ENCODE measurements around the gene KCNN3. TPM values are rescaled to one million over a fixed set of nuclear protein-coding genes. Genes with fewer than 3 reads are reported as not detected.

KCNN3 gene
- total and polyA plus RNA-seq, 2 of the 8 experiments (the other 6 are each of a cell fraction or from before 2014, with no cell fraction given) = 2.8 to 3.7 TPM

GRCh38 chr1:154739654-154740053 lies 130.4 kb downstream of the KCNN3 start:
- Histone ChIP-seq H3K79me1 (ENCODE audit: low read depth, low read length) (no peaks in the 10 kb centered on the region), H3K4me1 (replicated peaks in 1 of 4; ENCODE audit: control insufficient read depth in 3 of 4, insufficient read depth in 4 of 4, low read length in 3 of 4) (peaks cover 0 to 9% (median 4%) of the 10 kb centered on the region in 4 experiments; a peak in 5 of 7 replicates), H2AFZ (ENCODE audit: low read length) (no peak overlapping the region), H3K23me2 (ENCODE audit: low read depth, low read length) (no peaks in the 10 kb centered on the region), H3K36me3 (ENCODE audit: control insufficient read depth in 2 of 4, insufficient read depth in 4 of 4, low read length in 3 of 4) (no peaks in the 10 kb centered on the region), H3K4me2 (ENCODE audit: insufficient read depth in 1 of 2, low read depth in 2 of 2, low read length in 2 of 2) (no peak overlapping the region), H3K79me2 (ENCODE audit: control insufficient read depth in 1 of 2, insufficient read depth in 2 of 2, low read length in 2 of 2) (no peaks in the 10 kb centered on the region), H2BK120ac (replicated peaks; ENCODE audit: low read depth, low read length) (no peak overlapping the region), H3K27me3 (replicated peaks in 1 of 4; ENCODE audit: control insufficient read depth in 3 of 4, extremely low read depth in 1 of 4, insufficient read depth in 3 of 4, low read length in 3 of 4) (no peaks in the 10 kb centered on the region), H4K20me1 (replicated peaks in 1 of 2; ENCODE audit: control insufficient read depth in 1 of 2, insufficient read depth in 2 of 2, low read length in 2 of 2) (no peaks in the 10 kb centered on the region), H3K23ac (ENCODE audit: insufficient read length) (no peak overlapping the region), H2BK5ac (ENCODE audit: low read depth, low read length) (no peak overlapping the region), H3K4ac (replicated peaks; ENCODE audit: insufficient read length, low read depth, low read length) (no peak overlapping the region), H3K9ac (replicated peaks in 1 of 4; ENCODE audit: extremely low read depth in 1 of 4, low read depth in 3 of 4, low read length in 3 of 4) (no peak overlapping the region), H3K18ac (ENCODE audit: extremely low read depth, low read length) (no peak overlapping the region), H2BK20ac (ENCODE audit: low read length) (no peak overlapping the region), H3K4me3 (ENCODE audit: extremely low read depth in 1 of 4, insufficient read depth in 2 of 4, low read depth in 3 of 4, low read length in 4 of 4) (no peak overlapping the region), H4K91ac (replicated peaks; ENCODE audit: insufficient read length, low read length) (no peak overlapping the region), H3K14ac (ENCODE audit: insufficient read length) (no peak overlapping the region), H3K9me3 (ENCODE audit: insufficient read depth in 2 of 2, low read depth in 1 of 2, low read length in 1 of 2) (peaks cover 4 to 8% of the 10 kb centered on the region in 2 experiments; a peak in 3 of 4 replicates), H4K8ac (ENCODE audit: extremely low read depth, insufficient read depth, low read length) (no peak overlapping the region), H2AK5ac (ENCODE audit: low read depth, low read length) (no peak overlapping the region), H3K56ac (replicated peaks; ENCODE audit: insufficient read length, low read depth, low read length) (no peak overlapping the region), H2BK12ac (ENCODE audit: low read depth, low read length) (no peak overlapping the region), H2BK15ac (ENCODE audit: low read length) (no peak overlapping the region), H4K5ac (ENCODE audit: insufficient read length, low read depth, low read length) (no peak overlapping the region), H3K27ac (ENCODE audit: low read depth, low read length) (no peak overlapping the region)
- 88% methylated on average over 2 of the region's 2 CpGs; no CpG with 5 or more reads in 1 of the 2 experiments for WGBS, 2 experiments (ENCODE audit: extremely low coverage in 1 of 2, insufficient coverage in 1 of 2, insufficient read length in 1 of 2, insufficient replicate concordance in 2 of 2, low coverage in 1 of 2, low lambda C conversion rate in 2 of 2, missing lambda C conversion rate in 1 of 2)
- DNase-seq (ENCODE audit: low read depth in 1 of 2, low spot score in 2 of 2) (no peak), FAIRE-seq (no peak)
- ChIA-PET CTCF (ENCODE audit: partially characterized antibody) (interaction anchor here (0.9 to 3.8 kb wide), 7 partner anchors 9 to 156 kb away, joined by 3 to 16 read pairs (median 3); no protein-coding TSS in a partner anchor), POLR2A (ENCODE audit: partially characterized antibody) (interaction anchor here (1.2 to 1.4 kb wide), 2 partner anchors 11 to 241 kb away, joined by 3 read pairs; no protein-coding TSS in a partner anchor)
- TF ChIP-seq RBBP5 (IDR thresholded peaks at IDR 0.05; ENCODE audit: borderline replicate concordance, low read depth, low read length) (no peak), KDM1A (IDR thresholded peaks at IDR 0.05; ENCODE audit: borderline replicate concordance, low read length) (no peak), ZNF274 (IDR thresholded peaks at IDR 0.05; ENCODE audit: borderline replicate concordance, extremely low read depth, low read length) (no peak), FOSL1 (IDR thresholded peaks at IDR 0.05; ENCODE audit: insufficient read depth, low read depth, low read length) (no peak)
